Hematopoietic multipotent progenitor cell (in vitro differentiated cells): ENCODE measurements around the gene RGMA. TPM values are rescaled to one million over a fixed set of nuclear protein-coding genes. Genes with fewer than 3 reads are reported as not detected.
"Not testable (repeated sequence)": the region's sequence is repeated elsewhere in the genome, so short reads cannot be mapped to it uniquely, and the experiment has no call there.

ENCODE experiments used
- DNase-seq, 3 donors: peaks; one replicate each; pipeline ENCODE4 v3.0.0-alpha.2; 2011 to 2015; ENCODE audit warnings: low read depth in 2 of 3, low spot score in 2 of 3
- total RNA-seq: library from RNA; depleted of rRNA; stranded (reverse); fragments of >200 nt; gene quantifications from one replicate; pipeline ENCODE4 v1.2.3, GENCODE V29; 2012

Gene RGMA
- total RNA-seq, 1 donor: 1.1 TPM

GRCh38 chr15:93067649-93068085 lies 21.3 kb downstream of the RGMA start:
- no peak for DNase-seq

GRCh38 chr15:93066834-93067648 lies 22.0 kb downstream of the RGMA start:
- DNase-seq: no peak

- no peak for DNase-seq
Measured at GRCh38 chr15:93066224-93066681, 22.8 kb downstream of the RGMA start.

GRCh38 chr15:93065641-93066045 lies 23.4 kb downstream of the RGMA start:
- no peak for DNase-seq

- no peak for DNase-seq
Measured at GRCh38 chr15:93063796-93064690, 25.0 kb downstream of the RGMA start.

GRCh38 chr15:93063262-93063671 lies 25.7 kb downstream of the RGMA start:
- no peak for DNase-seq

- DNase-seq: not testable (repeated sequence)
Measured at GRCh38 chr15:93062628-93063261, 26.3 kb downstream of the RGMA start.

- no peak for DNase-seq
Measured at GRCh38 chr15:93060336-93061248, 28.4 kb downstream of the RGMA start.

GRCh38 chr15:93059442-93059841 lies 29.6 kb downstream of the RGMA start:
- DNase-seq: no peak

- no peak for DNase-seq
Measured at GRCh38 chr15:93058904-93059427, 30.0 kb downstream of the RGMA start.

- no peak for DNase-seq
Measured at GRCh38 chr15:93058128-93058527, 30.9 kb downstream of the RGMA start.

- no peak for DNase-seq
Measured at GRCh38 chr15:93057618-93058017, 31.4 kb downstream of the RGMA start.

- DNase-seq: no peak
Measured at GRCh38 chr15:93056836-93057235, 32.2 kb downstream of the RGMA start.

GRCh38 chr15:93055211-93055610 lies 33.8 kb downstream of the RGMA start:
- DNase-seq: no peak

GRCh38 chr15:93052090-93052879 lies 36.7 kb downstream of the RGMA start:
- peak in 2 of 3 donors; percentile 58 to 79 for DNase-seq

GRCh38 chr15:93051236-93052089 lies 37.5 kb downstream of the RGMA start:
- DNase-seq: no peak

GRCh38 chr15:93050648-93051047 lies 38.4 kb downstream of the RGMA start:
- no peak for DNase-seq
